DMS 273 treated with DMSO at 0.1 percent for 48 hours (cell line): Measurements from ENCODE around the gene CENPL.

Source experiments
- DNase-seq: peaks from one replicate; lab custom pipeline; 2025; lab: John Stamatoyannopoulos, UW

Gene CENPL

GRCh38 chr1:173758110-173758509, 66.6 kb downstream of the CENPL start:
- DNase-seq, result no peak

DNA sequence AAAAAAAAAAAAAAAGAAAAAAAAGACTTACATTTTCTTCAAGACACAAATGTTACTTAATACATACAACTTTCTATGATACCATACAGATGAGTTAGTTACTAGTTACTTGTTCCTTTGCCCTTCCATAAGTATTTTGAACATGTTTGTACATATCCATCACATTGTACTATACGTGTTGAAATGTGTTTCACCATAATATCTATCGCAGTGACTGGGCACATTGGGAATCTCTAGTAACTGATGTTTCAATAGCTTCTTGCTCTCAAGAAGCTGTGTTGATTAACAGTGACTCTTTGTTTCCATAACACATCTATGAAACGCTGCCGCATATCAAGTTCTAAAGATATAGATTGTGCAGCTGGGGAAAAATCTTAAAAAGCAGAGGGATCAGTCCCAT, 67.0 kb downstream of the CENPL start:
- DNase-seq, result no peak

DNA sequence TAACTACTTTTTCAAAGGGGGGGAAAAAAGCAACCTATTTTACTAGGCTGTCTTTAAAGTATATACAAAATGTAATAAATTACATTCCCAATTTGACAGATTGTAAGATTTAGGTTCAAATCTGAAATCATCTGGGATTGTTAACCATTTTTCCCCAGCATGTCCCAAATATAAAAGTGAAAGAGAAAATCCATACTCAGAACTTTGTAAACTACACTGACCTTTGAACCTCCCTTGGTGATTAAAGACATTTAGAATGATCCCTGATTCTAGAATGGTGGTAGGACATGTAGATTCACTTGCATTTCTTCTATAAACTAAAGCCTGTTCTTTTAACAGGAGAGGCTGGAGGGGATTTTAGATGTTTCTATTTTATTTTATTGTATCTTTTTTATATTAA, 70.9 kb downstream of the CENPL start:
- DNase-seq, result no peak
